ENCODE measurements around the gene PDE6C. TPM values are rescaled to one million over a fixed set of nuclear protein-coding genes. Genes with fewer than 3 reads are reported as not detected.

The PDE6C gene
- polyA plus RNA-seq, 1 of the 3 experiments (the other 2 are of a cell fraction) = not detected

DNA sequence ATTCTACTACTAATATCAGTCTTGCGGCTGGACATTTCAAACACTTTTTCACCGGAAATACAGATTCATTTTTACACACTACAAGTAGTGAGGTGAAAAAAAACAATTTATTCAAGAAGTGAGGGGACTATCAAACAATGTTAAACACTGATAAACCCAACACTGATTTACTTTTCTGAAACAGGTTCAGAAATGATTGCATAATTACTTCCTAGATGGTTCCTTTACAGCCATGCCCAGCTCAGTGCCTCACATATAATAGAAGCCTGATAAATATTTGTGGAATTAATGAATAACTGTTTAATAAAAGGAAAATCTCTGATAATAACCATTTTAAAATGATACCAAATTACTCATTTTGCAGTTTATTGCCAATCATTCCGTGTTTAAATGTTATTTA is 55.5 kb downstream of the PDE6C start:
- H3K79me2 ChIP-seq (ENCODE audit: insufficient read depth) = no peaks in the 10 kb centered on the region
- no peak overlapping the region for H3K9ac ChIP-seq
- no peaks in the 10 kb centered on the region for H3K4me1 ChIP-seq (ENCODE audit: control insufficient read depth in 1 of 2, insufficient read depth in 2 of 2, low read depth in 1 of 2, low read length in 1 of 2)
- H3K4me2 ChIP-seq = no peak overlapping the region
- TF ChIP-seq RCOR1 (IDR thresholded peaks at IDR 0.05; ENCODE audit: low read length) (no peak), ELF1 (IDR thresholded peaks at IDR 0.05) (no peak), JUND (IDR thresholded peaks at IDR 0.05) (no peak), CHD2 (IDR thresholded peaks at IDR 0.05; ENCODE audit: low read length, partially characterized antibody) (no peak), SIN3A (IDR thresholded peaks at IDR 0.05; ENCODE audit: borderline replicate concordance, low read depth, low read length) (no peak), NRF1 (IDR thresholded peaks at IDR 0.05; ENCODE audit: low read depth, low read length) (no peak), SMC3 (IDR thresholded peaks at IDR 0.05; ENCODE audit: low read depth, low read length) (no peak), EZH2phosphoT487 (IDR thresholded peaks at IDR 0.05; ENCODE audit: borderline replicate concordance, low read depth) (no peak), YY1 (IDR thresholded peaks at IDR 0.05; ENCODE audit: low read depth) (no peak)
- no peaks in the 10 kb centered on the region for H3K27me3 ChIP-seq (ENCODE audit: insufficient read depth)
- H3K9me3 ChIP-seq = no peaks in the 10 kb centered on the region
- POLR2A ChIA-PET = no interaction called here
- peaks cover 56 to 60% of the 10 kb centered on the region in 2 experiments for H3K36me3 ChIP-seq (replicated peaks in 1 of 2; ENCODE audit: control insufficient read depth in 1 of 2, insufficient read depth in 2 of 2, low read length in 1 of 2)
- H3K9me2 ChIP-seq = no peaks in the 10 kb centered on the region
- CTCF ChIA-PET = interaction anchor here (1.4 kb wide), 1 partner anchor 117 kb away, joined by 5 read pairs; no protein-coding TSS in a partner anchor
- no peaks in the 10 kb centered on the region for H3F3A ChIP-seq (replicated peaks; ENCODE audit: insufficient read depth)
- no peaks in the 10 kb centered on the region for H4K20me1 ChIP-seq (ENCODE audit: insufficient read depth)
- H3K27ac ChIP-seq (ENCODE audit: low read depth in 2 of 2, low read length in 1 of 2) = no peak overlapping the region
- WGBS (ENCODE audit: low lambda C conversion rate) = 98% methylated on average over 3 of the region's 3 CpGs
- no peak for DNase-seq
- no peak overlapping the region for H3K4me3 ChIP-seq (ENCODE audit: low read depth in 2 of 2, low read length in 1 of 2)
- no peak overlapping the region for H2AFZ ChIP-seq (ENCODE audit: low read depth)

DNA sequence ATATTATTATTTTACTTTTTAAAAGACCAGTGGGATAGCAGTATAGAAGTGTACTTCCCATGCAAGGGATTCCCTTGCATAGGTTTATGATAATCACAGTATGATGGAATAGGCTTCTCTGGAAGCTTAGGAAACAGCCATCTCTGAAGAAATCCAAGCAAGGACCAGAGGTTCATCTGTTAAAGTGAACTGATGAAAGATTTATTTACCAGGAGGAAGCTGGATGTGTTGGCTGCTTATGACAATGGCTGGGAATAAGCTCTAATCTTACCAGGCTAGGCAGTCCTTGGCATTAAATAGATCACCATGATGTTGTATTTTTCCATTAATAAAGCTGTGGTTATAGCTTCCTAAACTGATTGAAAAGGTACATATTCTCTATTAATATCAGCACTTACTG is 58.0 kb downstream of the PDE6C start:
- no peak overlapping the region for H3K9ac ChIP-seq
- no peak overlapping the region for H3K4me2 ChIP-seq
- ChIA-PET CTCF (interaction anchor here (0.5 to 1.9 kb wide), 4 partner anchors 10 to 116 kb away, joined by 3 to 8 read pairs (median 4); partner anchors contain the start of gene FRA10AC1), POLR2A (no interaction called here)
- TF ChIP-seq FOXM1 (IDR thresholded peaks at IDR 0.05; ENCODE audit: low read depth) = no peak
- no peak for TF ChIP-seq TEAD4 (IDR thresholded peaks at IDR 0.05; ENCODE audit: borderline replicate concordance, insufficient read depth)
- H3F3A ChIP-seq (replicated peaks; ENCODE audit: insufficient read depth) = no peaks in the 10 kb centered on the region
- H3K79me2 ChIP-seq (ENCODE audit: insufficient read depth) = no peaks in the 10 kb centered on the region
- peaks cover 64 to 80% of the 10 kb centered on the region in 2 experiments for H3K36me3 ChIP-seq (replicated peaks in 1 of 2; ENCODE audit: control insufficient read depth in 1 of 2, insufficient read depth in 2 of 2, low read length in 1 of 2)
- no peaks in the 10 kb centered on the region for H3K4me1 ChIP-seq (ENCODE audit: control insufficient read depth in 1 of 2, insufficient read depth in 2 of 2, low read depth in 1 of 2, low read length in 1 of 2)
- no peaks in the 10 kb centered on the region for H3K9me3 ChIP-seq
- H3K27me3 ChIP-seq (ENCODE audit: insufficient read depth) = no peaks in the 10 kb centered on the region
- no peaks in the 10 kb centered on the region for H4K20me1 ChIP-seq (ENCODE audit: insufficient read depth)
- no peak for DNase-seq
- no peak overlapping the region for H3K27ac ChIP-seq (ENCODE audit: low read depth in 2 of 2, low read length in 1 of 2)
- H3K4me3 ChIP-seq (ENCODE audit: low read depth in 2 of 2, low read length in 1 of 2) = no peak overlapping the region
- H2AFZ ChIP-seq (ENCODE audit: low read depth) = no peak overlapping the region
- no peaks in the 10 kb centered on the region for H3K9me2 ChIP-seq

DNA sequence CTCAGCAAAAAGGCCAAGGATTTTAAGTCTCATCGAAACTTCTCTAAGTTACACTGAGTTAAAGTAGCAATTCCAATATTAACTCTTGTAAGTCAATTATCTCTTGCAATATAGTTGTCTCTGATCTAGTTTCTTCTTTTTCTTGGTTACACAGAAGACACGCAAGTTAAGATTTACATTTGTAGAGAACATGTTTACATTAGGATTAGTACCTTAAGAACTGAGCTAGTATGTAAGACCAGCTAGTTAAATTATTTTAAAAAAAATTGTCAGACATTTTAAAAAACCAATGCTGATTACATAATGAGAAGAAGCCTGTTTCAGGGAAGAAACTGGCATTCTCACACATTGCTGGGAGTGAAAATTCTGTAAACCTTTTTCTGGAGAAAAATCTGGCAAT is 58.7 kb downstream of the PDE6C start:
- H3K9me2 ChIP-seq = no peaks in the 10 kb centered on the region
- no peak overlapping the region for H2AFZ ChIP-seq (ENCODE audit: low read depth)
- H4K20me1 ChIP-seq (ENCODE audit: insufficient read depth) = no peaks in the 10 kb centered on the region
- H3K36me3 ChIP-seq (replicated peaks in 1 of 2; ENCODE audit: control insufficient read depth in 1 of 2, insufficient read depth in 2 of 2, low read length in 1 of 2) = peaks cover 63 to 81% of the 10 kb centered on the region in 2 experiments
- no peaks in the 10 kb centered on the region for H3K79me2 ChIP-seq (ENCODE audit: insufficient read depth)
- no peak overlapping the region for H3K4me3 ChIP-seq (ENCODE audit: low read depth in 2 of 2, low read length in 1 of 2)
- H3K4me1 ChIP-seq (ENCODE audit: control insufficient read depth in 1 of 2, insufficient read depth in 2 of 2, low read depth in 1 of 2, low read length in 1 of 2) = no peaks in the 10 kb centered on the region
- H3K27me3 ChIP-seq (ENCODE audit: insufficient read depth) = no peaks in the 10 kb centered on the region
- no peak for DNase-seq
- no peaks in the 10 kb centered on the region for H3K9me3 ChIP-seq
- 100% methylated on average over 2 of the region's 2 CpGs for WGBS (ENCODE audit: low lambda C conversion rate)
- no peak overlapping the region for H3K27ac ChIP-seq (ENCODE audit: low read depth in 2 of 2, low read length in 1 of 2)
- no peak overlapping the region for H3K9ac ChIP-seq
- ChIA-PET CTCF (interaction anchor here (1.2 to 1.9 kb wide), 3 partner anchors 9 to 116 kb away, joined by 3 to 8 read pairs (median 4); partner anchors contain the start of gene FRA10AC1), POLR2A (no interaction called here)
- H3K4me2 ChIP-seq = no peak overlapping the region
- H3F3A ChIP-seq (replicated peaks; ENCODE audit: insufficient read depth) = no peaks in the 10 kb centered on the region
- no peak for TF ChIP-seq ELF1 (IDR thresholded peaks at IDR 0.05)
- TF ChIP-seq TCF12 (IDR thresholded peaks at IDR 0.05) = no peak
- no peak for TF ChIP-seq GATA2 (CRISPR knock-in tag; IDR thresholded peaks at IDR 0.05)
- TF ChIP-seq YY1 (IDR thresholded peaks at IDR 0.05; ENCODE audit: low read depth) = no peak
- TF ChIP-seq, protein P1, sequence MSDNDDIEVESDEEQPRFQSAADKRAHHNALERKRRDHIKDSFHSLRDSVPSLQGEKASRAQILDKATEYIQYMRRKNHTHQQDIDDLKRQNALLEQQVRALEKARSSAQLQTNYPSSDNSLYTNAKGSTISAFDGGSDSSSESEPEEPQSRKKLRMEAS (IDR thresholded peaks at IDR 0.05; ENCODE audit: low read depth) = no peak
- no peak for TF ChIP-seq NFIC (IDR thresholded peaks at IDR 0.05; ENCODE audit: borderline replicate concordance)
- TF ChIP-seq POLR2AphosphoS5 (IDR thresholded peaks at IDR 0.05; ENCODE audit: low read depth, low read length) = no peak
- TF ChIP-seq, protein P2, sequence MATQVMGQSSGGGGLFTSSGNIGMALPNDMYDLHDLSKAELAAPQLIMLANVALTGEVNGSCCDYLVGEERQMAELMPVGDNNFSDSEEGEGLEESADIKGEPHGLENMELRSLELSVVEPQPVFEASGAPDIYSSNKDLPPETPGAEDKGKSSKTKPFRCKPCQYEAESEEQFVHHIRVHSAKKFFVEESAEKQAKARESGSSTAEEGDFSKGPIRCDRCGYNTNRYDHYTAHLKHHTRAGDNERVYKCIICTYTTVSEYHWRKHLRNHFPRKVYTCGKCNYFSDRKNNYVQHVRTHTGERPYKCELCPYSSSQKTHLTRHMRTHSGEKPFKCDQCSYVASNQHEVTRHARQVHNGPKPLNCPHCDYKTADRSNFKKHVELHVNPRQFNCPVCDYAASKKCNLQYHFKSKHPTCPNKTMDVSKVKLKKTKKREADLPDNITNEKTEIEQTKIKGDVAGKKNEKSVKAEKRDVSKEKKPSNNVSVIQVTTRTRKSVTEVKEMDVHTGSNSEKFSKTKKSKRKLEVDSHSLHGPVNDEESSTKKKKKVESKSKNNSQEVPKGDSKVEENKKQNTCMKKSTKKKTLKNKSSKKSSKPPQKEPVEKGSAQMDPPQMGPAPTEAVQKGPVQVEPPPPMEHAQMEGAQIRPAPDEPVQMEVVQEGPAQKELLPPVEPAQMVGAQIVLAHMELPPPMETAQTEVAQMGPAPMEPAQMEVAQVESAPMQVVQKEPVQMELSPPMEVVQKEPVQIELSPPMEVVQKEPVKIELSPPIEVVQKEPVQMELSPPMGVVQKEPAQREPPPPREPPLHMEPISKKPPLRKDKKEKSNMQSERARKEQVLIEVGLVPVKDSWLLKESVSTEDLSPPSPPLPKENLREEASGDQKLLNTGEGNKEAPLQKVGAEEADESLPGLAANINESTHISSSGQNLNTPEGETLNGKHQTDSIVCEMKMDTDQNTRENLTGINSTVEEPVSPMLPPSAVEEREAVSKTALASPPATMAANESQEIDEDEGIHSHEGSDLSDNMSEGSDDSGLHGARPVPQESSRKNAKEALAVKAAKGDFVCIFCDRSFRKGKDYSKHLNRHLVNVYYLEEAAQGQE (IDR thresholded peaks at IDR 0.05; ENCODE audit: low read depth, low read length) = no peak
- TF ChIP-seq, protein P3, sequence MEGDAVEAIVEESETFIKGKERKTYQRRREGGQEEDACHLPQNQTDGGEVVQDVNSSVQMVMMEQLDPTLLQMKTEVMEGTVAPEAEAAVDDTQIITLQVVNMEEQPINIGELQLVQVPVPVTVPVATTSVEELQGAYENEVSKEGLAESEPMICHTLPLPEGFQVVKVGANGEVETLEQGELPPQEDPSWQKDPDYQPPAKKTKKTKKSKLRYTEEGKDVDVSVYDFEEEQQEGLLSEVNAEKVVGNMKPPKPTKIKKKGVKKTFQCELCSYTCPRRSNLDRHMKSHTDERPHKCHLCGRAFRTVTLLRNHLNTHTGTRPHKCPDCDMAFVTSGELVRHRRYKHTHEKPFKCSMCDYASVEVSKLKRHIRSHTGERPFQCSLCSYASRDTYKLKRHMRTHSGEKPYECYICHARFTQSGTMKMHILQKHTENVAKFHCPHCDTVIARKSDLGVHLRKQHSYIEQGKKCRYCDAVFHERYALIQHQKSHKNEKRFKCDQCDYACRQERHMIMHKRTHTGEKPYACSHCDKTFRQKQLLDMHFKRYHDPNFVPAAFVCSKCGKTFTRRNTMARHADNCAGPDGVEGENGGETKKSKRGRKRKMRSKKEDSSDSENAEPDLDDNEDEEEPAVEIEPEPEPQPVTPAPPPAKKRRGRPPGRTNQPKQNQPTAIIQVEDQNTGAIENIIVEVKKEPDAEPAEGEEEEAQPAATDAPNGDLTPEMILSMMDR (IDR thresholded peaks at IDR 0.05) = no peak
- no peak for TF ChIP-seq JUND (IDR thresholded peaks at IDR 0.05)
- no peak for TF ChIP-seq TAF1 (IDR thresholded peaks at IDR 0.05; ENCODE audit: borderline replicate concordance, low read depth, low read length)

All from SK-N-SH (cell line).